Spleen (tissue), 11 donors: Measurements from ENCODE around the gene KPNA6. TPM values are rescaled to one million over a fixed set of nuclear protein-coding genes. Genes with fewer than 3 reads are reported as not detected.
"Not testable (repeated sequence)": the region's sequence is repeated elsewhere in the genome, so short reads cannot be mapped to it uniquely, and the experiment has no call there.

ENCODE experiments used
- DNase-seq: peaks from one replicate; pipeline ENCODE4 v3.0.0-alpha.2; 2020
- H3K27ac ChIP-seq, 8 donors: fragments of 200-600 bp; sonication (generic) in 7 of 8; 1 replicate in 4 of 8; 2 replicates in 4 of 8; pipeline versions ENCODE4 v1.5.0 to v1.8.0; 2016 to 2021; ENCODE audit warnings: inconsistent platforms in 4 of 8, mild to moderate bottlenecking in 4 of 8, moderate library complexity in 1 of 8
- H3K27me3 ChIP-seq, 7 donors: fragments of 200-600 bp; sonication (generic) in 6 of 7; replicated peaks in 1 of 7; 1 replicate in 4 of 7; 2 replicates in 3 of 7; pipeline versions ENCODE4 v1.5.0 to v1.8.0; 2016 to 2021; ENCODE audit warnings: inconsistent platforms in 3 of 7, mild to moderate bottlenecking in 1 of 7
- H3K36me3 ChIP-seq, 6 donors: fragments of 200-600 bp; sonication (generic) in 5 of 6; 1 replicate in 4 of 6; 2 replicates in 2 of 6; pipeline versions ENCODE4 v1.5.0 to v1.8.0; 2016 to 2021; ENCODE audit warnings: inconsistent platforms in 2 of 6
- H3K4me1 ChIP-seq, 6 donors: fragments of 200-600 bp; sonication (generic) in 5 of 6; 1 replicate in 3 of 6; 2 replicates in 3 of 6; pipeline versions ENCODE4 v1.5.0 to v1.8.0; 2016 to 2021; ENCODE audit warnings: inconsistent platforms in 3 of 6
- H3K4me3 ChIP-seq, 8 donors: fragments of 200-600 bp; sonication (generic) in 7 of 8; 1 replicate in 4 of 8; 2 replicates in 4 of 8; pipeline versions ENCODE4 v1.5.0 to v1.8.0; 2016 to 2021; ENCODE audit warnings: inconsistent platforms in 4 of 8, mild to moderate bottlenecking in 4 of 8, moderate library complexity in 2 of 8
- H3K9me3 ChIP-seq, 8 donors: fragments of 200-600 bp; sonication (generic) in 7 of 8; 1 replicate in 4 of 8; 2 replicates in 4 of 8; pipeline versions ENCODE4 v1.5.0 to v1.8.0; 2016 to 2021; ENCODE audit warnings: inconsistent platforms in 4 of 8
- POLR2A ChIP-seq, 3 donors: fragments of 450-650 bp; IDR thresholded peaks; one replicate each; pipeline ENCODE4 v1.5.1; 2017; ENCODE audit warnings: antibody characterized with exemption in 3 of 3, mild to moderate bottlenecking in 1 of 3
- POLR2AphosphoS5 ChIP-seq, 3 donors: sonication (generic); formaldehyde crosslinking; IDR thresholded peaks; one replicate each; pipeline ENCODE4 v1.5.1; 2017; ENCODE audit warnings: antibody characterized with exemption in 3 of 3
- WGBS, 5 donors: extraction: QIAGEN DNeasy Blood & Tissue Kit in 3 of 5; methylation state at CpG; one replicate each; pipeline versions ENCODE4 v1.1.5 to v1.1.7; 2013 to 2018; 5-methylcytosine and 5-hydroxymethylcytosine counted together
- intact Hi-C: fragments of 100-400 bp; cut with DNase I; formaldehyde crosslinking; loops from one replicate; pipeline ENCODE4 v1.15.0; 2023; ENCODE audit warnings: low total_unique reads
- polyA plus RNA-seq, 3 donors: library from polyadenylated mRNA; stranded (reverse); fragments of 200-250 nt; gene quantifications; one replicate each; pipeline ENCODE4 v1.2.1, GENCODE V29; 2013
- total RNA-seq, 7 donors: library from RNA; depleted of rRNA in 3 of 7; stranded (reverse); fragments of >200 nt in 3 of 7; fragmentation: NEBNext Ultra II Directional in 4 of 7; extraction: Animal tissue kit (Norgen Biotek cat#: 25700) in 4 of 7; gene quantifications; one replicate each; pipeline versions ENCODE4 v1.1.0 to v1.2.1, GENCODE V29; 2016 to 2021
- TF ChIP-seq, protein P1 (sequence below), 11 experiments: fragments of 200-600 bp in 7 of 11; fragments of 450-650 bp in 4 of 11; sonication (generic) in 4 of 11; IDR thresholded peaks in 8 of 11; conservative IDR thresholded peaks in 3 of 11; 1 replicate in 7 of 11; 2 replicates in 4 of 11; pipeline versions ENCODE4 v1.4.0 to v1.8.0; 2016 to 2021; ENCODE audit warnings: antibody characterized with exemption in 11 of 11, inconsistent platforms in 4 of 11, mild to moderate bottlenecking in 1 of 11
- donor health status: healthy with polysubstance abuse.
- donor health status: DM: no; HTN: no; CAD: no; lungs with moderate emphysema.
- donor health status: DM: no; HTN: no; CAD: no.
- donor health status: Bipolar disorder and iron deficiency.
- donor health status: healthy.
- donor health status: DM: no; HTN: no; CAD: no.
- donor health status: DM: yes; HTN: yes; CAD: no.

Gene KPNA6
- total and polyA plus RNA-seq, 10 donors = 3.5 to 57.1 (median 38.2) TPM

GRCh38 chr1:32074841-32075240 is 33.0 kb upstream of the KPNA6 start:
- Histone ChIP-seq H3K36me3 (peaks cover 0 to 51% (median 40%) of the 10 kb centered on the region in 6 donors), H3K9me3 (no peaks in the 10 kb centered on the region), H3K4me3 (no peak overlapping the region), H3K4me1 (peaks cover 12 to 52% (median 23%) of the 10 kb centered on the region in 6 donors), H3K27me3 (no peaks in the 10 kb centered on the region), H3K27ac (no peak overlapping the region)
- DNase-seq = peak; percentile 66
- WGBS, 5 donors = 90 to 98% (median 94%) methylated on average over 9 of the region's 9 CpGs
- intact Hi-C loops = no loop called here
- no peak for TF ChIP-seq POLR2AphosphoS5 (IDR thresholded peaks at IDR 0.05)
- TF ChIP-seq, protein P1, sequence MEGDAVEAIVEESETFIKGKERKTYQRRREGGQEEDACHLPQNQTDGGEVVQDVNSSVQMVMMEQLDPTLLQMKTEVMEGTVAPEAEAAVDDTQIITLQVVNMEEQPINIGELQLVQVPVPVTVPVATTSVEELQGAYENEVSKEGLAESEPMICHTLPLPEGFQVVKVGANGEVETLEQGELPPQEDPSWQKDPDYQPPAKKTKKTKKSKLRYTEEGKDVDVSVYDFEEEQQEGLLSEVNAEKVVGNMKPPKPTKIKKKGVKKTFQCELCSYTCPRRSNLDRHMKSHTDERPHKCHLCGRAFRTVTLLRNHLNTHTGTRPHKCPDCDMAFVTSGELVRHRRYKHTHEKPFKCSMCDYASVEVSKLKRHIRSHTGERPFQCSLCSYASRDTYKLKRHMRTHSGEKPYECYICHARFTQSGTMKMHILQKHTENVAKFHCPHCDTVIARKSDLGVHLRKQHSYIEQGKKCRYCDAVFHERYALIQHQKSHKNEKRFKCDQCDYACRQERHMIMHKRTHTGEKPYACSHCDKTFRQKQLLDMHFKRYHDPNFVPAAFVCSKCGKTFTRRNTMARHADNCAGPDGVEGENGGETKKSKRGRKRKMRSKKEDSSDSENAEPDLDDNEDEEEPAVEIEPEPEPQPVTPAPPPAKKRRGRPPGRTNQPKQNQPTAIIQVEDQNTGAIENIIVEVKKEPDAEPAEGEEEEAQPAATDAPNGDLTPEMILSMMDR (IDR thresholded peaks at IDR 0.05 in 8 of 11, conservative IDR thresholded peaks at IDR 0.05 in 3 of 11) = no peak
- no peak for TF ChIP-seq POLR2A (IDR thresholded peaks at IDR 0.05)

- H3K27ac ChIP-seq = no peak overlapping the region
- peaks cover 6 to 45% (median 14%) of the 10 kb centered on the region in 6 donors for H3K4me1 ChIP-seq
- H3K4me3 ChIP-seq = no peak overlapping the region
- H3K27me3 ChIP-seq = no peaks in the 10 kb centered on the region
- H3K9me3 ChIP-seq = no peaks in the 10 kb centered on the region
- DNase-seq = no peak
- intact Hi-C loops = no loop called here
- 86 to 96% (median 91%) methylated on average over 3 of the region's 3 CpGs for WGBS, 5 donors
- TF ChIP-seq POLR2A (IDR thresholded peaks at IDR 0.05) (no peak), POLR2AphosphoS5 (IDR thresholded peaks at IDR 0.05) (no peak)
- TF ChIP-seq, protein P1 (IDR thresholded peaks at IDR 0.05 in 8 of 11, conservative IDR thresholded peaks at IDR 0.05 in 3 of 11) = no peak
- H3K36me3 ChIP-seq = peaks cover 0 to 77% (median 50%) of the 10 kb centered on the region in 6 donors
These were observed 30.4 kb upstream of the KPNA6 start for GRCh38 chr1:32077451-32077850.

- H3K4me1 ChIP-seq = peaks cover 0 to 8% (median 3%) of the 10 kb centered on the region in 6 donors
- 0 to 17% (median 16%) methylated on average over 1 of the region's 1 CpG for WGBS, 5 donors
- H3K9me3 ChIP-seq = no peaks in the 10 kb centered on the region
- no peak for DNase-seq
- H3K27me3 ChIP-seq = no peaks in the 10 kb centered on the region
- intact Hi-C loops = no loop called here
- H3K27ac ChIP-seq = no peak overlapping the region
- H3K4me3 ChIP-seq = no peak overlapping the region
- peaks cover 0 to 95% (median 53%) of the 10 kb centered on the region in 6 donors for H3K36me3 ChIP-seq
- TF ChIP-seq, protein P1 (IDR thresholded peaks at IDR 0.05 in 8 of 11, conservative IDR thresholded peaks at IDR 0.05 in 3 of 11) = no peak
- TF ChIP-seq POLR2A (IDR thresholded peaks at IDR 0.05) (no peak), POLR2AphosphoS5 (IDR thresholded peaks at IDR 0.05) (no peak)
These were observed 25.8 kb upstream of the KPNA6 start for GRCh38 chr1:32082022-32082421.

GRCh38 chr1:32086381-32086780 is 21.5 kb upstream of the KPNA6 start:
- H3K9me3 ChIP-seq, H3K27ac ChIP-seq, H3K27me3 ChIP-seq, H3K4me3 ChIP-seq, intact Hi-C loops, DNase-seq, H3K4me1 ChIP-seq: not testable (repeated sequence)
- H3K36me3 ChIP-seq = peaks cover 0 to 93% (median 32%) of the 10 kb centered on the region in 6 donors
- WGBS, 5 donors = 94 to 98% (median 96%) methylated on average over 2 of the region's 2 CpGs

GRCh38 chr1:32091176-32091575 is 16.7 kb upstream of the KPNA6 start:
- no peak overlapping the region for H3K4me3 ChIP-seq
- no peaks in the 10 kb centered on the region for H3K27me3 ChIP-seq
- H3K9me3 ChIP-seq = no peaks in the 10 kb centered on the region
- intact Hi-C loops = no loop called here
- TF ChIP-seq, protein P1 (IDR thresholded peaks at IDR 0.05 in 8 of 11, conservative IDR thresholded peaks at IDR 0.05 in 3 of 11) = no peak
- TF ChIP-seq POLR2A (IDR thresholded peaks at IDR 0.05) (no peak), POLR2AphosphoS5 (IDR thresholded peaks at IDR 0.05) (no peak)
- no peaks in the 10 kb centered on the region for H3K4me1 ChIP-seq
- no peak overlapping the region for H3K27ac ChIP-seq
- peaks cover 0 to 98% (median 58%) of the 10 kb centered on the region in 6 donors for H3K36me3 ChIP-seq
- WGBS, 5 donors = 95 to 98% (median 98%) methylated on average over 8 of the region's 8 CpGs
- DNase-seq = no peak
